ENCODE data around the gene MINDY4B.
"Not testable (repeated sequence)": the region's sequence is repeated elsewhere in the genome, so short reads cannot be mapped to it uniquely, and the experiment has no call there.

The MINDY4B gene

GRCh38 chr3:150898046-150898754 is 7.0 kb downstream of the MINDY4B start:
- no peak for DNase-seq

- DNase-seq: no peak
Observed at GRCh38 chr3:150897592-150897991, 7.6 kb downstream of the MINDY4B start.

GRCh38 chr3:150890831-150891230 is 14.4 kb downstream of the MINDY4B start:
- peak in 1 of 14 donors; percentile 11 for DNase-seq

- DNase-seq: no peak
Observed at GRCh38 chr3:150890295-150890694, 14.9 kb downstream of the MINDY4B start.

GRCh38 chr3:150889106-150889505 is 16.1 kb downstream of the MINDY4B start:
- no peak for DNase-seq

GRCh38 chr3:150887031-150887430 is 18.2 kb downstream of the MINDY4B start:
- DNase-seq: no peak

- no peak for DNase-seq
Observed at GRCh38 chr3:150885535-150885934, 19.7 kb downstream of the MINDY4B start.

GRCh38 chr3:150878996-150879575 is 26.2 kb downstream of the MINDY4B start:
- DNase-seq: no peak

GRCh38 chr3:150878290-150878689 is 26.9 kb downstream of the MINDY4B start:
- no peak for DNase-seq

GRCh38 chr3:150877303-150877702 is 27.9 kb downstream of the MINDY4B start:
- DNase-seq: no peak

GRCh38 chr3:150876611-150877265 is 28.5 kb downstream of the MINDY4B start:
- DNase-seq: no peak

GRCh38 chr3:150875548-150875947 is 29.7 kb downstream of the MINDY4B start:
- no peak for DNase-seq

GRCh38 chr3:150874666-150875219 is 30.5 kb downstream of the MINDY4B start:
- no peak for DNase-seq

GRCh38 chr3:150871192-150871591 is 34.0 kb downstream of the MINDY4B start:
- DNase-seq: no peak

GRCh38 chr3:150870406-150870805 is 34.8 kb downstream of the MINDY4B start:
- DNase-seq: no peak

GRCh38 chr3:150868282-150868681 is 37.0 kb downstream of the MINDY4B start:
- no peak for DNase-seq

- no peak for DNase-seq
Observed at GRCh38 chr3:150867434-150867833, 37.8 kb downstream of the MINDY4B start.

GRCh38 chr3:150863921-150864320 is 41.3 kb downstream of the MINDY4B start:
- not testable (repeated sequence) for DNase-seq

- no peak for DNase-seq
Observed at GRCh38 chr3:150861851-150862250, 43.4 kb downstream of the MINDY4B start.

GRCh38 chr3:150857936-150858335 is 47.3 kb downstream of the MINDY4B start:
- not testable (repeated sequence) for DNase-seq

- no peak for DNase-seq
Observed at GRCh38 chr3:150850191-150850590, 55.0 kb downstream of the MINDY4B start.

GRCh38 chr3:150848864-150849263 is 56.4 kb downstream of the MINDY4B start:
- DNase-seq: no peak

GRCh38 chr3:150847433-150847832 is 57.8 kb downstream of the MINDY4B start:
- DNase-seq: no peak

GRCh38 chr3:150844484-150844883 is 60.8 kb downstream of the MINDY4B start:
- DNase-seq: no peak

Data from C1 segment of cervical spinal cord (tissue), 14 donors.